Measurements from ENCODE around the gene PRR36. TPM values are rescaled to one million over a fixed set of nuclear protein-coding genes. Genes with fewer than 3 reads are reported as not detected.

PRR36 gene
- total RNA-seq, 1 donor from 2014 or later: 1.0 TPM

- no peak for TF ChIP-seq CTCF (IDR thresholded peaks at IDR 0.05; ENCODE audit: insufficient read depth, low read length, poor library complexity, severe bottlenecking)
- H3K36me3 ChIP-seq (ENCODE audit: control insufficient read depth, insufficient read depth, low read length): no peaks in the 10 kb centered on the region
- H3K4me3 ChIP-seq (ENCODE audit: low read depth, low read length): no peak overlapping the region
- no peak for DNase-seq (ENCODE audit: low read depth)
- peaks cover 24% of the 10 kb centered on the region for H3K27me3 ChIP-seq (ENCODE audit: control insufficient read depth, insufficient read depth, low read length)
Measured at GRCh38 chr19:7872306-7873204, 1.6 kb downstream of the PRR36 start.

DNA sequence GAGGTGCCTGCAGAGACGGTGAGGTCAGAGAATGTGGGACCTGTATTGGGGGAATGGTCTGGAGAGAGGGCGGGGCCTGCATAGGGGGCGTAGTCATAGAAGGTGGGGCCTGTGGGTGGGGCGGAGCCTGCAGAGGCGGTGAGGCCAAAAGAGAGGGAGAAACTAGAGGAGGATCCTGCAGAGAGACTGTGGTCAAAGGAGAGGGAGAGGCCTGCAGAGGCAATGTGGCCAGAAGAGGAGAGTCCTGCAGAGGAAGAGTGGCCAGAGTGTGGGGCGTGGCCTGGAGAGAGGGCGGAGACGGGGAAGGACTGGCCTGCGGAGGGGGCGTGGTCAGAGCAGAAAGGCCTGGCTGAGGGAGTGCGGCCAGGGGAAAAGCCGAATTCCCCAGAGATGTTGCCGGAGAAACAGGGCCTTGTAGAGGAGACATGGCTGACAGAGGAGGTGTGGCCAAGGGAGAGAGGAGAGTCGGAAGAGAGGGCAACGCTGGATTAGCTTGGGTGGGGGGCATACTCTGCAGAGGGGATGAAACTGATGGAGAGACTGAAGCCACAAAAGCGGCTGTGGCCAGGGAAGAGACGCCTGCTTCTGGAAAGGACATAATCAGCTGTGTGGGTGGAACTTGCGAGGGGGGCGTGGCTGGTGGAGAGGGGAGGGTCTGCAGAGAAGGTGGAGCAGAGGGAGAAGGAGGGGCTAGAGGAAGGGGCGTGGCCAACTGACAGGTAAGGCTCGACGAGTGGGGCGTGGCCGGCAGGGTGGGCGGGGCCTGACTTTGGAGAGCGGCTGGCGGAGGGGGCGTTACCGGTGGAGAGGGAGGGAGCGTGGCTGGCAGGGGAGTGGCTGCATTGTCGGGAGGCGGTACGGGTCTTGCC, 2.5 kb downstream of the PRR36 start:
- Histone ChIP-seq H3K27me3 (ENCODE audit: control insufficient read depth, insufficient read depth, low read length) (peaks cover 25% of the 10 kb centered on the region), H3K4me3 (ENCODE audit: low read depth, low read length) (no peak overlapping the region), H3K36me3 (ENCODE audit: control insufficient read depth, insufficient read depth, low read length) (no peaks in the 10 kb centered on the region)
- DNase-seq (ENCODE audit: low read depth): peak; percentile 52
- no peak for TF ChIP-seq CTCF (IDR thresholded peaks at IDR 0.05; ENCODE audit: insufficient read depth, low read length, poor library complexity, severe bottlenecking)

DNA sequence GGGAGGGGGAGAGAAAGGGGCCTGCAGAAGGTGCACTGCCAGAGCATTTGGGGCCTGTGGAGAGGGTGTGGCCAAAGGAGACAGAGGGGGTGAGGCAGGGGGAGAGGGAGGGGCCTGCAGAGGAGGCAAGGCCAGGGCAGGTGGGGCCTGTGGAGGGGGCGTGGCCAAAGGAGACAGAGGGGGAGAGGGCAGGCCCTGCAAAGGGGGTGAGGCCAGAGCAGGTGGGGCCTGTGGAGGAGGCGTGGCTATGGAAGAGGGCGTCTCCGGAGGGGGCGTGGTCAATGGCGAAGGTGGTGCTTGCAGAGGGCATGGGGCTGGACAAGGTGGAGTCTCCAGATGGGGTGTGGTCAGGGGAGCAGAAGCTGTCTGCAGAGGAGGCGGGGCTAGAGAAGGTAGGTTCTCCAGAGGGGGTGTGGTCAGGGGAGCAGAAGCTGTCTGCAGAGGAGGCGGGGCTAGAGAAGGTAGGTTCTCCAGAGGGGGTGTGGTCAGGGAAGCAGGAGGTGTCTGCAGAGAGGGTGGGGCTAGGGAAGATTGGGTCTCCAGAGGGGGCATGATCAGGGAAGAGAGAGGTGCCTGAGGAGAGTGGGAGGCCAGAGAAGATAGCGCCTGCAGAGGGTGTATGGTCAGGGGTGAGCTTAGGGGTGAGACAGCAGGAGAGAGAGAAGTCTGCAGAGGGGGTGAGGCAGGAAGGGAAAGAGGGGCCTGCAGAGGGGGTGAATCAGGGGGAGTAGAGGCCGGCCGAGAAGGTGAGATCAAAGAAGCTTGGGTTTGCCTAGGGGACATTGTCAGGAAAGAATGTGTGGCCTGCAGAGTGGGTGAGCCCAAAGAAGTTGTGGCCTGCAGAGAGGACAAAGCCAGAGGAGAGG, 3.4 kb downstream of the PRR36 start:
- no peak for TF ChIP-seq CTCF (IDR thresholded peaks at IDR 0.05; ENCODE audit: insufficient read depth, low read length, poor library complexity, severe bottlenecking)
- Histone ChIP-seq H3K27me3 (ENCODE audit: control insufficient read depth, insufficient read depth, low read length) (peaks cover 30% of the 10 kb centered on the region), H3K36me3 (ENCODE audit: control insufficient read depth, insufficient read depth, low read length) (no peaks in the 10 kb centered on the region), H3K4me3 (ENCODE audit: low read depth, low read length) (no peak overlapping the region)
- no peak for DNase-seq (ENCODE audit: low read depth)

DNA sequence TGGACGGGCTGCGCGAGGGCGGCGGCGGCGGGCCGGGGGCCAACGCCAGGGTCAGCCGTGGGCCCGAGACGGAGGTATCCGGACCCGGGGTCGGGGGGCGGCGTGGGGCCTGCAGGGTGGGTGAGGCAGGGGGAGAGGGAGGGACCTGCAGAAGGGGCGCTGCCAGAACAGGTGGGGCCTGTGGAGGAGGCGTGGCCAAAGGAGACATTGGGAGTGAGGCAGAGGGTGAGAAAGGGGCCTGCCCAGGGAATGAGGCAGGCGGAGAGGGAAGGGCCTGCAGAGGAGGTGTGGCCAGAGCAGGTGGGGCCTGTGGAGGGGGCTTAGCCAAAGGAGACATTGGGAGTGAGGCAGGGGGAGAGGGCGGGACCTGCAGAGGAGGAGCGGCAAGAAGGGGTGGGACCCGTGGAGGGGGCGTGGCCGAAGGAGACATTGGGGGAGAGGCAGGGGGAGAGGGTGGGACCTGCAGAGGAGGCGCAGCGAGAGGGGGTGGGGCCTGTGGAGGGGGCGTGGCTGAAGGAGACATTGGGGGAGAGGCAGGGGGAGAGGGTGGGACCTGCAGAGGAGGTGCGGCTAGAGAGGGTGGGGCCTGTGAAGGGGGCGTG, 4.2 kb downstream of the PRR36 start:
- H3K4me3 ChIP-seq (ENCODE audit: low read depth, low read length): peak overlapping the region; percentile 31
- no peak for DNase-seq (ENCODE audit: low read depth)
- H3K27me3 ChIP-seq (ENCODE audit: control insufficient read depth, insufficient read depth, low read length): peaks cover 34% of the 10 kb centered on the region
- no peak for TF ChIP-seq CTCF (IDR thresholded peaks at IDR 0.05; ENCODE audit: insufficient read depth, low read length, poor library complexity, severe bottlenecking)
- H3K36me3 ChIP-seq (ENCODE audit: control insufficient read depth, insufficient read depth, low read length): no peaks in the 10 kb centered on the region

- peaks cover 35% of the 10 kb centered on the region for H3K27me3 ChIP-seq (ENCODE audit: control insufficient read depth, insufficient read depth, low read length)
- no peak for DNase-seq (ENCODE audit: low read depth)
Measured at GRCh38 chr19:7869453-7869909, 4.7 kb downstream of the PRR36 start.

More at GRCh38 chr19:7869453-7869909, 4.7 kb downstream of the PRR36 start:
- Histone ChIP-seq H3K4me3 (ENCODE audit: low read depth, low read length) (peak overlapping the region; percentile 31), H3K36me3 (ENCODE audit: control insufficient read depth, insufficient read depth, low read length) (no peaks in the 10 kb centered on the region)
- no peak for TF ChIP-seq CTCF (IDR thresholded peaks at IDR 0.05; ENCODE audit: insufficient read depth, low read length, poor library complexity, severe bottlenecking)
